ENCODE data around the gene DCTN4. TPM values are rescaled to one million over a fixed set of nuclear protein-coding genes. Genes with fewer than 3 reads are reported as not detected.

The DCTN4 gene
- total RNA-seq, 1 donor from 2014 or later, result 23.7 TPM

DNA sequence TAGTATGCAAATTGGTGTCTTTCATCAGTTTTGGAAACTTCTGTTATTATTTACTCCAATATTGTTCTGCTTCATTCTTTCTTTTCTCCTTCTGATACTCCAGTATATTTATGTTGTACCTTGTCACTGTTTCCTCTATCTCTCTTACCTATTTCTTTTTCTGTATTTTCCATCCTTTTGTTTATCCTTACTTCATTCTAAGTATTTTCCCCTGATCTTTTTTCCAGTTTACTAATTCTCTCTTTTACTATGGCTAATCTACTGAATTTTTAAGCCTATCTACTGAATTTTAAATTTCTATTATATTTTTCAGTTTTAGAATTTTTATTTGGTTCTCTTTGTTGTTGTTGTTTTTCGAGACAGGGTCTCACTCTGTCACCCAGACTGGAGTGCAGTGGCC is 27.1 kb upstream of the DCTN4 start:
- H3K36me3 ChIP-seq (ENCODE audit: control insufficient read depth, insufficient read depth, low read length), result no peaks in the 10 kb centered on the region

DNA sequence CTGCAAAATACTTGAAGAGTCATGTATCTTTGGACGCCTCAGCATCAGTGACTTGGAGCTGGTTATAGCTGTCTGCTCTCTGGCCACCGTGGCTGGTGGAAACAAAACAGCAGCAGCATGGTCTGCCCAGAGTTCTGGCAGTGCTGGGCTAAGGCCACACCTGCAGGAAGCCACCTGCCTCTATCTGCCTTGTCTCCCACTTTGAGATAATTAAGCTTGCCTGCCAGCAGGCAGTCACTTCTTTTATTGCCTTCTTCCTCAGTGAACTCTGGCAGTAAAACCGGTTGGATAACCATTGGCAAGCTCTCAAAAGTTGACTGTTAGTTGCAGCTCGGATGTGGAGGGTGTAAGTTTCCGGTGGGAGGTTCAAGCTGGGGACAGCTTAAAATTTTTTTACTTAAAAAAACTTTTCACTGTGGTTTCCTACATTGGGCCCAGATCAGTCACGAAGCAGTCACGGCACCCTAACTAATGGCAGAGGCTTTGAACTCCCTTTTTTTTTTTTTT is 24.7 kb upstream of the DCTN4 start:
- H3K36me3 ChIP-seq (ENCODE audit: control insufficient read depth, insufficient read depth, low read length), result no peaks in the 10 kb centered on the region
- FAIRE-seq, result no peak
- H3K27me3 ChIP-seq (ENCODE audit: control insufficient read depth, insufficient read depth, low read length), result no peaks in the 10 kb centered on the region
- H3K4me3 ChIP-seq (ENCODE audit: low read depth, low read length), result no peak overlapping the region
- DNase-seq (ENCODE audit: low read depth), result peak; percentile 82
- TF ChIP-seq, protein P1, sequence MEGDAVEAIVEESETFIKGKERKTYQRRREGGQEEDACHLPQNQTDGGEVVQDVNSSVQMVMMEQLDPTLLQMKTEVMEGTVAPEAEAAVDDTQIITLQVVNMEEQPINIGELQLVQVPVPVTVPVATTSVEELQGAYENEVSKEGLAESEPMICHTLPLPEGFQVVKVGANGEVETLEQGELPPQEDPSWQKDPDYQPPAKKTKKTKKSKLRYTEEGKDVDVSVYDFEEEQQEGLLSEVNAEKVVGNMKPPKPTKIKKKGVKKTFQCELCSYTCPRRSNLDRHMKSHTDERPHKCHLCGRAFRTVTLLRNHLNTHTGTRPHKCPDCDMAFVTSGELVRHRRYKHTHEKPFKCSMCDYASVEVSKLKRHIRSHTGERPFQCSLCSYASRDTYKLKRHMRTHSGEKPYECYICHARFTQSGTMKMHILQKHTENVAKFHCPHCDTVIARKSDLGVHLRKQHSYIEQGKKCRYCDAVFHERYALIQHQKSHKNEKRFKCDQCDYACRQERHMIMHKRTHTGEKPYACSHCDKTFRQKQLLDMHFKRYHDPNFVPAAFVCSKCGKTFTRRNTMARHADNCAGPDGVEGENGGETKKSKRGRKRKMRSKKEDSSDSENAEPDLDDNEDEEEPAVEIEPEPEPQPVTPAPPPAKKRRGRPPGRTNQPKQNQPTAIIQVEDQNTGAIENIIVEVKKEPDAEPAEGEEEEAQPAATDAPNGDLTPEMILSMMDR (IDR thresholded peaks at IDR 0.05; ENCODE audit: insufficient read depth, low read length, severe bottlenecking), result no peak

More for the DNA sequence above, 27.1 kb upstream of the DCTN4 start:
- Histone ChIP-seq H3K27me3 (ENCODE audit: control insufficient read depth, insufficient read depth, low read length) (no peaks in the 10 kb centered on the region), H3K4me3 (ENCODE audit: low read depth, low read length) (no peak overlapping the region)
- TF ChIP-seq, protein P1 (IDR thresholded peaks at IDR 0.05; ENCODE audit: insufficient read depth, low read length, severe bottlenecking), result no peak
- FAIRE-seq (no peak), DNase-seq (ENCODE audit: low read depth) (no peak)

DNA sequence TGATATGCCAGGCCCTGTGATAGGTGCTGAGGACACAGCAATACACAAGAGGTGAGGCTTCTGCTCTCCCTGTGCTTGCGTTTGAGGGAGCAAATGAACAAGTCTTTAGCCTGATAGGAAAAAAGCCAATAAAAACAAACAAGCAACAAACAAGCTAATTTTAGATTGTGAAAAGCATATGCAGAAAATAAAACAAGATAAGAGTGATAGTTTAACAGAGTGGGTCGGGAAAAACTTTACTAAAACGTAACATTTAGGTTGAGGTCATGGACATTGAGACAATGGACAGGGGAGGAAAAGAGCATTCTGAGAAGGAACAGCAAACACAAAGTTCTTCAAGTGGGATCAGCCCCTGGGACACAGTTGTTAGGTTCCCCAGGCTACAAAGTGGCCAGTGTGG is 24.0 kb upstream of the DCTN4 start:
- H3K27me3 ChIP-seq (ENCODE audit: control insufficient read depth, insufficient read depth, low read length), result no peaks in the 10 kb centered on the region
- no peaks in the 10 kb centered on the region for H3K36me3 ChIP-seq (ENCODE audit: control insufficient read depth, insufficient read depth, low read length)
- DNase-seq (ENCODE audit: low read depth) (no peak), FAIRE-seq (no peak)
- TF ChIP-seq, protein P1 (IDR thresholded peaks at IDR 0.05; ENCODE audit: insufficient read depth, low read length, severe bottlenecking), result no peak
- H3K4me3 ChIP-seq (ENCODE audit: low read depth, low read length), result no peak overlapping the region

DNA sequence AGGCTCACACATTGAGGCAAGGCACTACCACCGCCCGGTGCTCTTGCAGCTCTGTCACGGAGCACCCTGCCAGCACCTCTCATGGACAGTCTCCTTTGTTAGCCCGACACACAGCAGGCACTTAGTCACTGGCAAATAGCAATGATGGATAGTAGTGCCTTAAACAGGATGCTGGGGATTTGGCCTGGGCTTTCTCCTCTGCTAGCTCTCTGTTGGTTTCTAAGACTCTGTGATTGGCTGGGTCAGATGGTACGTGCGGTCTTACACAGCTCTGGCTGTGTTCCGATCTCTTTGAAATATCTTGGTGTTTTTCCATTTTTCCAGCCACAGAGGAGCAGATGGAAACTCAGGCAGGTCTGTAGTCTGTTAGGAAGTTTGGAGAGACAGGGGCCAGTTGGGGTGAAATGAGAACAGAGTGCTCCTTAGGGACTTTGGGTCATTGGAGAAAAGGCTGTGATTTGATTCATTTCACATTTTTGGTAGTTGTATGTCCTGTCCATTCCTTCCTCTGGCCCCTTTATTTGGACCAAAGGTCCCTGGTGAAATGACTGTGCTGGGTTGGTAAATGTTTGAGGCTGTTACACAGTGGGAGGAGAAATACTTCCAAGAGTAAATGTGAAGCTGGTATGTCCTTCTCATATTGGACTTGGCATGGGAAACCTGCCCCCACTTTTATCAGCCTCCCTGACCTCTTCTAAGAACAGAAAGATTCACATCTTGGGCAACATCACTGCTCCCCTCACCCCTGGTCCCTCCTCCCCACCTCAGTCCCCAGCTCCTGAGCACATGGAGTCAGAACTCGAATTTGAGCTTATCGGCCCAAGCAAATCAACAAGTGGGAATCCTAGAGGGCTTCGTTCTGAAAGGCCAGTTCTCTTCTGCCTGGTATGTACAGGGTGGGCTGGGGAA is 23.1 kb upstream of the DCTN4 start:
- Histone ChIP-seq H3K27me3 (ENCODE audit: control insufficient read depth, insufficient read depth, low read length) (no peaks in the 10 kb centered on the region), H3K4me3 (ENCODE audit: low read depth, low read length) (no peak overlapping the region), H3K36me3 (ENCODE audit: control insufficient read depth, insufficient read depth, low read length) (no peaks in the 10 kb centered on the region)
- TF ChIP-seq, protein P1 (IDR thresholded peaks at IDR 0.05; ENCODE audit: insufficient read depth, low read length, severe bottlenecking), result no peak
- no peak for DNase-seq (ENCODE audit: low read depth)
- no peak for FAIRE-seq

DNA sequence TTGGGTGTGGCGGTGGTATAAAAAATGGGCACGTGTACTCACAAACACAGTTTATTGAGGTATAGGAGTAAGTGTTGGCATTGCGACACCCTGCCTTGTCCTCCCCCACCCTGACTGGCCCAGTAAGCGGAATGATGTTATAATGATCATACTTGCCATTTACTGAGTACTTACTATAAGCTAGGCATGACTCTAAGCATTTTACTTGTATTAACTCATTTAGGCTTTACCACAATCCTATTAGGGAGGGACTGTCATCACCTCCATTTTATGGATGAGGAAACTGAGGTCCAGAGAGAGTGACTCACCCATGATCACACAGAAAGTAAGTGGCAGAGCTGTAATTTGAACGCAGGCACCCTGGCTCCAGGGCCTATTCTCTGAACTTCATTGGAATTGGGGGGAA is 22.0 kb upstream of the DCTN4 start:
- Histone ChIP-seq H3K4me3 (ENCODE audit: low read depth, low read length) (no peak overlapping the region), H3K27me3 (ENCODE audit: control insufficient read depth, insufficient read depth, low read length) (no peaks in the 10 kb centered on the region), H3K36me3 (ENCODE audit: control insufficient read depth, insufficient read depth, low read length) (no peaks in the 10 kb centered on the region)
- peak; percentile 85 for DNase-seq (ENCODE audit: low read depth)
- TF ChIP-seq, protein P1 (IDR thresholded peaks at IDR 0.05; ENCODE audit: insufficient read depth, low read length, severe bottlenecking), result no peak
- FAIRE-seq, result no peak
